Cardiac muscle cell (in vitro differentiated cells and primary cell): ENCODE measurements around the gene AQP2. TPM values are rescaled to one million over a fixed set of nuclear protein-coding genes. Genes with fewer than 3 reads are reported as not detected.

Source experiments
- DNase-seq, 2 donors: peaks; one replicate each; pipeline versions ENCODE4 v3.0.0 to v3.0.0-alpha.2; 2010 to 2017; ENCODE audit warnings: low read depth in 1 of 2, low spot score in 1 of 2
- H3K27ac ChIP-seq: fragments of 200-600 bp; sonication (generic); 2 replicates; pipeline ENCODE4 v1.5.1; 2016
- H3K27me3 ChIP-seq: fragments of 200-600 bp; sonication (generic); 2 replicates; pipeline ENCODE4 v1.6.0; 2016; ENCODE audit warnings: control low read depth
- H3K36me3 ChIP-seq: fragments of 200-600 bp; sonication (generic); 2 replicates; pipeline ENCODE4 v1.5.1; 2016; ENCODE audit warnings: control low read depth
- H3K4me1 ChIP-seq: fragments of 200-600 bp; sonication (generic); 2 replicates; pipeline ENCODE4 v1.8.1; 2017; ENCODE audit warnings: low read depth, mild to moderate bottlenecking, mixed run types
- H3K4me3 ChIP-seq: fragments of 200-600 bp; sonication (generic); 2 replicates; pipeline ENCODE4 v1.5.1; 2016; ENCODE audit warnings: mild to moderate bottlenecking
- H3K9me3 ChIP-seq: fragments of 200-600 bp; sonication (generic); 2 replicates; pipeline ENCODE4 v1.5.1; 2017; ENCODE audit warnings: low read depth, mild to moderate bottlenecking, control low read depth
- CTCF ChIP-seq: IDR thresholded peaks from 2 replicates; pipeline ENCODE4 v1.5.1; 2012; ENCODE audit warnings: low read depth, mild to moderate bottlenecking, low read length
- polyA plus RNA-seq: library from polyadenylated mRNA; unstranded; fragments of >200 nt; fragmentation: Nextera tagmentation; extraction: Ambion mirVana; gene quantifications from 2 replicates; pipeline ENCODE4 v1.2.1, GENCODE V29; 2016
- total RNA-seq: library from RNA; depleted of rRNA; stranded (reverse); fragments of >200 nt; gene quantifications from 2 replicates; pipeline ENCODE4 v1.2.3, GENCODE V29; 2016

Gene AQP2
- total and polyA plus RNA-seq, 2 experiments from 2014 or later: not detected

GRCh38 chr12:49961111-49961922 is 10.8 kb downstream of the AQP2 start, which contains the start of gene AQP5:
Gene AQP5 (plus strand): TSS chr12:49961872. CDS start chr12:49962018, 146 bp downstream.
- H3K9me3 ChIP-seq: no peaks in the 10 kb centered on the region
- H3K4me1 ChIP-seq: peaks cover 12% of the 10 kb centered on the region
- H3K4me3 ChIP-seq: peak within 1 kb of the TSS; percentile 29
- TF ChIP-seq CTCF: no peak
- H3K27ac ChIP-seq: no peak within 1 kb of the TSS
- peak in 1 of 2 donors; percentile 40 for DNase-seq
- H3K27me3 ChIP-seq: peaks cover 86% of the 10 kb centered on the region
- no peaks in the 10 kb centered on the region for H3K36me3 ChIP-seq

- H3K27ac ChIP-seq: no peak overlapping the region
- DNase-seq: no peak
These were observed 11.6 kb downstream of the AQP2 start for GRCh38 chr12:49961993-49962764.

GRCh38 chr12:49962861-49963765 is 12.6 kb downstream of the AQP2 start:
- H3K36me3 ChIP-seq: no peaks in the 10 kb centered on the region
- no peak for DNase-seq
- H3K27me3 ChIP-seq: peaks cover 68% of the 10 kb centered on the region
- H3K9me3 ChIP-seq: no peaks in the 10 kb centered on the region
- H3K4me3 ChIP-seq: no peak overlapping the region
- peaks cover 12% of the 10 kb centered on the region for H3K4me1 ChIP-seq
- H3K27ac ChIP-seq: no peak overlapping the region
- no peak for TF ChIP-seq CTCF

More at GRCh38 chr12:49961993-49962764, 11.6 kb downstream of the AQP2 start:
- H3K4me1 ChIP-seq: peaks cover 12% of the 10 kb centered on the region
- H3K27me3 ChIP-seq: peaks cover 77% of the 10 kb centered on the region
- H3K36me3 ChIP-seq: no peaks in the 10 kb centered on the region
- no peaks in the 10 kb centered on the region for H3K9me3 ChIP-seq
- no peak overlapping the region for H3K4me3 ChIP-seq
- no peak for TF ChIP-seq CTCF

GRCh38 chr12:49963976-49964815 is 13.7 kb downstream of the AQP2 start:
- TF ChIP-seq CTCF: no peak
- H3K9me3 ChIP-seq: no peaks in the 10 kb centered on the region
- no peak for DNase-seq
- H3K36me3 ChIP-seq: no peaks in the 10 kb centered on the region
- no peak overlapping the region for H3K27ac ChIP-seq
- peaks cover 14% of the 10 kb centered on the region for H3K4me1 ChIP-seq
- peaks cover 57% of the 10 kb centered on the region for H3K27me3 ChIP-seq
- H3K4me3 ChIP-seq: no peak overlapping the region
